PC-3 (cell line): Measurements from ENCODE around the gene GPATCH3.

Source experiments
- EZH2 ChIP-seq: fragments of 300-600 bp; sonication (generic); IDR thresholded peaks from one replicate; pipeline ENCODE4 v1.6.1; 2017; ENCODE audit warnings: antibody characterized with exemption, mild to moderate bottlenecking, low read length; ENCODE audit not compliant: unreplicated experiment
- EZH2phosphoT487 ChIP-seq: fragments of 300-600 bp; sonication (generic); IDR thresholded peaks from 2 replicates; pipeline ENCODE4 v1.6.1; 2018; ENCODE audit warnings: mild to moderate bottlenecking, antibody characterized with exemption, low read length, borderline replicate concordance
- TF ChIP-seq, protein P1 (sequence below): fragments of 300-600 bp; sonication (generic); conservative IDR thresholded peaks from 2 replicates; pipeline ENCODE4 v1.5.1; 2017; ENCODE audit warnings: antibody characterized with exemption, low read depth, mild to moderate bottlenecking, low read length

- TF ChIP-seq, protein P1, sequence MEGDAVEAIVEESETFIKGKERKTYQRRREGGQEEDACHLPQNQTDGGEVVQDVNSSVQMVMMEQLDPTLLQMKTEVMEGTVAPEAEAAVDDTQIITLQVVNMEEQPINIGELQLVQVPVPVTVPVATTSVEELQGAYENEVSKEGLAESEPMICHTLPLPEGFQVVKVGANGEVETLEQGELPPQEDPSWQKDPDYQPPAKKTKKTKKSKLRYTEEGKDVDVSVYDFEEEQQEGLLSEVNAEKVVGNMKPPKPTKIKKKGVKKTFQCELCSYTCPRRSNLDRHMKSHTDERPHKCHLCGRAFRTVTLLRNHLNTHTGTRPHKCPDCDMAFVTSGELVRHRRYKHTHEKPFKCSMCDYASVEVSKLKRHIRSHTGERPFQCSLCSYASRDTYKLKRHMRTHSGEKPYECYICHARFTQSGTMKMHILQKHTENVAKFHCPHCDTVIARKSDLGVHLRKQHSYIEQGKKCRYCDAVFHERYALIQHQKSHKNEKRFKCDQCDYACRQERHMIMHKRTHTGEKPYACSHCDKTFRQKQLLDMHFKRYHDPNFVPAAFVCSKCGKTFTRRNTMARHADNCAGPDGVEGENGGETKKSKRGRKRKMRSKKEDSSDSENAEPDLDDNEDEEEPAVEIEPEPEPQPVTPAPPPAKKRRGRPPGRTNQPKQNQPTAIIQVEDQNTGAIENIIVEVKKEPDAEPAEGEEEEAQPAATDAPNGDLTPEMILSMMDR: no peak
- TF ChIP-seq EZH2 (no peak), EZH2phosphoT487 (no peak)
These were observed 15.1 kb upstream of the GPATCH3 start for GRCh38 chr1:26915204-26915842.
